ENCODE results near the gene NT5DC3. TPM values are rescaled to one million over a fixed set of nuclear protein-coding genes. Genes with fewer than 3 reads are reported as not detected.

Gene NT5DC3
- total RNA-seq, 4 donors from 2014 or later, result 64.5 to 185 (median 131) TPM

DNA sequence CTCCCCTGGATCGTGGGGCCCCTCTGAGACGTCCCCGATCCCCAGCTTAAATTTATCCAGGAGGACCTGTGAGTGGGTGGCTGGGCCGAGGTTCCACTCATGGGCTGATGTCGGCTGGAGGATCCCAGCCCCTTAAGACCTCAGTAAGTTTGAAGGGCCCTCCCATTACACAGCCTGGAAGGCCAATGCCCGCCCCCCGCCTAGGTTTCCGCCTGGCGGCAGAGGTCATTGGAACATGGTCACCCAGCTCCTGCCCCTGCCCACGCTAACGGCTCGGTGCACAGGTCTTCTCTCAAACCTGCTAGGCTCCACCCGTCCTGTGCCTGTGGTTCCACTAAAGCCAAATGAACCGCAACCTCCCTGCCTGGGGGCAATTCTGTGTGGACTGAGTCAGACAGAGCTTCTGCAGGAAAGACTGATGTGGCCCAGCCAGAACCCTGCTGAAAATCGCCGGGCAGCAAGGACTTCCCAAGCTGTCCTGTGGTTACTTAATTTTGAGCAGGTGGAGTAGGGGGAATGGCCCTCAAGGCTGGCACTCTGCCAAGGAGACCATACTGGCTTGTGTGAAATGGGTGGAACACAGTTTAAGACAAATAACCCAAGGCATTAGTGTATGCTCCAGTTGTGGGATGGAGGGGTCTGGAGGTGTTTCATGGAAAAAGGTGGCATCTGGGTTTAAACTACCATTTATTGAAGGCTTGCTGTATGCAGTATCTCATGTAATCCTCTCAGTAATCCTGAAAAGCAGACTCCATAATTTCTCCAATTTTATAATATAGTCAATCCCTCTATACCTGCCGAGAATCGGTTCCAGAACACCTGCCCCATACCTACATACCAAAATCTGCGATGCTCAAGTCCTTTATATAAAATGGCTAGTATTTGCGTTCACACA is 903 bp upstream of the NT5DC3 start:
- 73 to 93% methylated on average over 4 to 7 of the region's 20 CpGs for WGBS, 2 donors (ENCODE audit: low coverage in 1 of 2)
- Histone ChIP-seq H3K27ac (peak overlapping the region; percentile 66 to 97 (median 90)), H3K9me3 (no peaks in the 10 kb centered on the region), H3K4me3 (peak overlapping the region; percentile 91 to 96), H3K4me1 (peaks cover 0 to 39% (median 0%) of the 10 kb centered on the region in 3 donors), H3K27me3 (no peaks in the 10 kb centered on the region), H3K36me3 (peaks cover 0 to 7% of the 10 kb centered on the region in 2 donors)
- ATAC-seq, result peak; percentile 9
- TF ChIP-seq POLR2A (IDR thresholded peaks at IDR 0.05), result no peak
- TF ChIP-seq CTCF (IDR thresholded peaks at IDR 0.05), result no peak
- TF ChIP-seq EP300 (IDR thresholded peaks at IDR 0.05), result no peak
- no peak for TF ChIP-seq POLR2AphosphoS5 (IDR thresholded peaks at IDR 0.05)

GRCh38 chr12:103840462-103840875 is 565 bp downstream of the NT5DC3 start:
- Histone ChIP-seq H3K4me3 (peak overlapping the region; percentile 91 to 96), H3K36me3 (peaks cover 0 to 21% of the 10 kb centered on the region in 2 donors), H3K9me3 (no peaks in the 10 kb centered on the region), H3K4me1 (peaks cover 0 to 50% (median 3%) of the 10 kb centered on the region in 3 donors), H3K27me3 (no peaks in the 10 kb centered on the region), H3K27ac (peak overlapping the region; percentile 85 to 97 (median 94))
- peak; percentile 28 for TF ChIP-seq POLR2AphosphoS5 (IDR thresholded peaks at IDR 0.05)
- TF ChIP-seq CTCF (IDR thresholded peaks at IDR 0.05), result no peak
- no peak for ATAC-seq
- WGBS, 2 donors (ENCODE audit: low coverage in 1 of 2), result 0 to 10% methylated on average over 1 to 2 of the region's 29 CpGs

DNA sequence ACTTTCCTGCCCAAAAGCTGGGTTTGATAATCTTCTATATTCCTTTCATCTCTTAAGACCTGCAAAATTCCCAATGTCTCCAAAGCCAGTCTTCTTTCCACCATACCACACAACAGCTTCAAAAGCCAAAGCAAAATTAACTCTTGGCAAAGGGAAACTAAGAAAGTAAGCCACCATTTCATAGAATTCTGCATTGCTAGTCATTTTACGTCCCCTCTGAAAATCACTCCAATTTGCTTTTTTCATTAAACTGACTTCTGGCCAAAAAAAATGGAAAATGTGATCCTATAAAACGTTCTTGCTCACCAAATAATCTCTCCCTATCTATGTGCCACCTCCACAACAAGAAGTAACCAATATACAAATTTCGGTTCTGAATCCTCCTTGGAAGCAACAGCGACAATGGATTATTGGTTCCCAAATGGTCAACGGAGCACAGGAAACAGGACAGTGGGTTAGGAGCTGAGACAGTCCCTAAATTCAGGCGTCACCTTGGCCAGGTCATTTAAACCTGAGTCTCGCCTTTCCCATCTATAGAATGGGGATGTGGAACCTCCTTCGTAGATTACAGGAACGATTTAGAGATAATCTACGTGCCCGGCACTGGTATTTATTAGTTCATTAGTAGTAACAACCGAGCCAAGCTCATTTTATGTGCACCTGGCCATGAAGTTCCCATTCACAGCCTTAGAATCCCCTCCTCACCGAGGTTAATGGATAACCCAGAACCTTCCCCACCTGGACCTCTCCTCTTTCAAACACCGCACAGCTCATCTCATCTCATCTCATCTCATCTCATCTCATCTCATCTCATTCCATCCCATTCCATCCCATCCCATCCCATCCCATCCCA is 1.2 kb downstream of the NT5DC3 start:
- Histone ChIP-seq H3K4me3 (peak overlapping the region; percentile 91 to 96), H3K27me3 (no peaks in the 10 kb centered on the region), H3K36me3 (peaks cover 0 to 21% of the 10 kb centered on the region in 2 donors), H3K27ac (peak overlapping the region; percentile 85 to 97 (median 94)), H3K9me3 (no peaks in the 10 kb centered on the region), H3K4me1 (peaks cover 2 to 56% (median 6%) of the 10 kb centered on the region in 3 donors)
- no peak for ATAC-seq
- TF ChIP-seq POLR2A (IDR thresholded peaks at IDR 0.05) (no peak), POLR2AphosphoS5 (IDR thresholded peaks at IDR 0.05) (no peak), CTCF (IDR thresholded peaks at IDR 0.05) (no peak)
- WGBS, 2 donors (ENCODE audit: low coverage in 1 of 2), result 42 to 50% methylated on average over 11 to 14 of the region's 14 CpGs

- Histone ChIP-seq H3K27me3 (no peaks in the 10 kb centered on the region), H3K9me3 (no peaks in the 10 kb centered on the region), H3K4me3 (peak overlapping the region; percentile 91 to 96), H3K27ac (peak overlapping the region; percentile 85 to 97 (median 94)), H3K4me1 (peaks cover 6 to 64% (median 7%) of the 10 kb centered on the region in 3 donors), H3K36me3 (peaks cover 0 to 21% of the 10 kb centered on the region in 2 donors)
- TF ChIP-seq POLR2AphosphoS5 (IDR thresholded peaks at IDR 0.05) (peak; percentile 65), POLR2A (IDR thresholded peaks at IDR 0.05) (peak; percentile 25 to 41), EP300 (IDR thresholded peaks at IDR 0.05) (no peak), CTCF (IDR thresholded peaks at IDR 0.05) (peak in 1 of 4 experiments; percentile 15)
- WGBS, 2 donors (ENCODE audit: low coverage in 1 of 2), result 23 to 54% methylated on average over 2 to 4 of the region's 4 CpGs
- ATAC-seq, result peak; percentile 30
These were observed 1.9 kb downstream of the NT5DC3 start for GRCh38 chr12:103839103-103839502.
